ENCODE measurements around the gene PIP4K2B.

The PIP4K2B gene

GRCh38 chr17:38743556-38744171, 55.7 kb downstream of the PIP4K2B start:
- peak; percentile 56 for DNase-seq

GRCh38 chr17:38742411-38743308, 56.7 kb downstream of the PIP4K2B start:
- peak; percentile 85 for DNase-seq

GRCh38 chr17:38741921-38742410, 57.4 kb downstream of the PIP4K2B start:
- DNase-seq: no peak

- no peak for DNase-seq
These were observed 57.9 kb downstream of the PIP4K2B start for GRCh38 chr17:38741461-38741860.

GRCh38 chr17:38740806-38741205, 58.5 kb downstream of the PIP4K2B start:
- no peak for DNase-seq

GRCh38 chr17:38740044-38740443, 59.3 kb downstream of the PIP4K2B start:
- no peak for DNase-seq

GRCh38 chr17:38739305-38739704, 60.1 kb downstream of the PIP4K2B start:
- no peak for DNase-seq

GRCh38 chr17:38738686-38739085, 60.7 kb downstream of the PIP4K2B start:
- no peak for DNase-seq

GRCh38 chr17:38738007-38738662, 61.2 kb downstream of the PIP4K2B start:
- DNase-seq: no peak

GRCh38 chr17:38735161-38735997, 64.0 kb downstream of the PIP4K2B start:
- DNase-seq: peak; percentile 9

- no peak for DNase-seq
These were observed 65.1 kb downstream of the PIP4K2B start for GRCh38 chr17:38733982-38734973.

- DNase-seq: no peak
These were observed 65.9 kb downstream of the PIP4K2B start for GRCh38 chr17:38733282-38733981.

- DNase-seq: no peak
These were observed 66.7 kb downstream of the PIP4K2B start for GRCh38 chr17:38732376-38733281.

GRCh38 chr17:38731526-38732294, 67.6 kb downstream of the PIP4K2B start:
- no peak for DNase-seq

GRCh38 chr17:38730526-38731379, 68.6 kb downstream of the PIP4K2B start:
- peak; percentile 71 for DNase-seq

- DNase-seq: peak; percentile 74
These were observed 69.3 kb downstream of the PIP4K2B start, which contains the start of gene CISD3 for GRCh38 chr17:38729886-38730525. CISD3 (plus strand) TSS chr17:38730341; CDS start chr17:38730359, 18 bp downstream.

- DNase-seq: no peak
These were observed 69.9 kb downstream of the PIP4K2B start for GRCh38 chr17:38729368-38729885.
